ENCODE measurements around the gene COL6A2. TPM values are rescaled to one million over a fixed set of nuclear protein-coding genes. Genes with fewer than 3 reads are reported as not detected.

COL6A2 gene
- total and polyA plus RNA-seq, 2 of the 13 experiments (the other 11 are each of a cell fraction or from before 2014, with no cell fraction given): 0.07 to 0.41 TPM

GRCh38 chr21:46100020-46100419, 2.1 kb downstream of the COL6A2 start:
- Histone ChIP-seq H4K20me1 (ENCODE audit: insufficient read depth, low read length) (no peaks in the 10 kb centered on the region), H2AFZ (ENCODE audit: low read length) (no peak overlapping the region), H3K27ac (ENCODE audit: extremely low read length, insufficient read depth, low read length) (no peak overlapping the region), H3K4me2 (ENCODE audit: low read depth, low read length) (no peak overlapping the region), H3K79me2 (ENCODE audit: insufficient read depth, low read length) (no peaks in the 10 kb centered on the region), H3K4me3 (replicated peaks in 1 of 3; ENCODE audit: insufficient read depth in 1 of 3, low read depth in 2 of 3, low read length in 3 of 3) (no peak overlapping the region), H3K9me3 (ENCODE audit: low read length) (no peaks in the 10 kb centered on the region), H3K27me3 (ENCODE audit: control insufficient read depth in 1 of 2, insufficient read depth in 2 of 2, low read length in 2 of 2) (peaks cover 8 to 41% of the 10 kb centered on the region in 2 experiments), H3K4me1 (ENCODE audit: insufficient read depth, low read length) (no peaks in the 10 kb centered on the region), H3K36me3 (replicated peaks in 1 of 2; ENCODE audit: control insufficient read depth in 1 of 2, insufficient read depth in 2 of 2, low read length in 2 of 2) (no peaks in the 10 kb centered on the region), H3K9ac (ENCODE audit: insufficient read depth, low read depth, low read length) (no peak overlapping the region)
- ChIA-PET CTCF (ENCODE audit: low intra/inter-chr PET ratio, low total read pairs) (no interaction called here), POLR2A (no interaction called here)
- in situ Hi-C loops (cut with HindIII; ENCODE audit: extremely low pct_ligation_motif_present, low pct_unique_long_range_greater_than_20kb) (no loop called here), intact Hi-C loops (cut with micrococcal nuclease; ENCODE audit: unreplicated experiment) (no loop called here)
- WGBS (ENCODE audit: low lambda C conversion rate): 76% methylated on average over 6 of the region's 6 CpGs
- FAIRE-seq (no peak), DNase-seq (ENCODE audit: low spot score) (no peak), ATAC-seq (no peak)
- no TSS peak for BruUV-seq (replicated peaks)
- TF ChIP-seq KDM5A (IDR thresholded peaks at IDR 0.05; ENCODE audit: borderline replicate concordance, low read length): no peak
- no peak for TF ChIP-seq ZFP36 (IDR thresholded peaks at IDR 0.05; ENCODE audit: borderline replicate concordance, low read depth, low read length, partially characterized antibody)
- no peak for TF ChIP-seq BRF2 (CRISPR knock-in tag; IDR thresholded peaks at IDR 0.05)
- no peak for TF ChIP-seq KDM1A (CRISPR knock-in tag; IDR thresholded peaks at IDR 0.05)
- TF ChIP-seq THRA (CRISPR knock-in tag; IDR thresholded peaks at IDR 0.05; ENCODE audit: borderline replicate concordance): no peak
- no peak for TF ChIP-seq CSRNP1 (CRISPR knock-in tag; IDR thresholded peaks at IDR 0.05)
- no peak for TF ChIP-seq CENPBD1 (CRISPR knock-in tag; IDR thresholded peaks at IDR 0.05; ENCODE audit: borderline replicate concordance, low read depth)
- no peak for TF ChIP-seq IRF1 (CRISPR knock-in tag; IDR thresholded peaks at IDR 0.05; ENCODE audit: low read depth)
- no peak for TF ChIP-seq AGO2 (optimal IDR thresholded peaks at IDR 0.05; ENCODE audit: low read depth, low read length)
- no peak for TF ChIP-seq CHCHD3 (CRISPR knock-in tag; IDR thresholded peaks at IDR 0.05)
- no peak for TF ChIP-seq ARID4A (CRISPR knock-in tag; IDR thresholded peaks at IDR 0.05; ENCODE audit: borderline replicate concordance)
- TF ChIP-seq ZNF891 (CRISPR knock-in tag; IDR thresholded peaks at IDR 0.05): no peak
- no peak for TF ChIP-seq FOXO1 (CRISPR knock-in tag; IDR thresholded peaks at IDR 0.05)
- TF ChIP-seq MAFF (IDR thresholded peaks at IDR 0.05; ENCODE audit: low read depth, low read length): no peak
- no peak for TF ChIP-seq ZNF746 (CRISPR knock-in tag; IDR thresholded peaks at IDR 0.05)
- TF ChIP-seq HIVEP1 (CRISPR knock-in tag; IDR thresholded peaks at IDR 0.05): no peak
